DND-41 (cell line): ENCODE data around the gene PCDHGB6.
"Not testable (repeated sequence)": the region's sequence is repeated elsewhere in the genome, so short reads cannot be mapped to it uniquely, and the experiment has no call there.

Experiments used
- ATAC-seq: fragments of 200-7000 bp; cut with Tn5 transposase; 3 replicates; pipeline ENCODE4 v1.9.1; 2021; ENCODE audit warnings: low read depth; ENCODE audit not compliant: insufficient read depth
- DNase-seq: peaks from one replicate; pipeline ENCODE4 v3.0.0-alpha.2; 2020
- H2AFZ ChIP-seq: 2 replicates; pipeline ENCODE4 v1.6.0; 2012; ENCODE audit warnings: low read depth, low read length
- H3K27ac ChIP-seq: 2 replicates; pipeline ENCODE4 v1.5.1; 2012; ENCODE audit warnings: low read length, inconsistent platforms
- H3K27me3 ChIP-seq: fragments of 200-600 bp; sonication (generic); 2 replicates; pipeline ENCODE4 v1.6.0; 2012; ENCODE audit warnings: low read length, mild to moderate bottlenecking, inconsistent platforms; ENCODE audit not compliant: insufficient read depth, poor library complexity
- H3K36me3 ChIP-seq: 2 replicates; pipeline ENCODE4 v1.5.1; 2012; ENCODE audit warnings: low read length, inconsistent platforms; ENCODE audit not compliant: insufficient read depth
- H3K4me1 ChIP-seq: 2 replicates; pipeline ENCODE4 v1.5.1; 2012; ENCODE audit warnings: mild to moderate bottlenecking, low read length; ENCODE audit not compliant: insufficient read depth
- H3K4me2 ChIP-seq: 2 replicates; pipeline ENCODE4 v1.6.0; 2012; ENCODE audit warnings: mild to moderate bottlenecking, moderate library complexity, low read length, inconsistent platforms; ENCODE audit not compliant: insufficient read depth
- H3K4me3 ChIP-seq, 2 experiments: fragments of 200-600 bp in 1 of 2; shearing (Covaris generic) in 1 of 2; 2 replicates each; pipeline ENCODE4 v1.5.1; 2012 to 2016; ENCODE audit warnings: inconsistent platforms in 2 of 2, low read length in 2 of 2, mild to moderate bottlenecking in 2 of 2, low read depth in 1 of 2, moderate library complexity in 1 of 2
- H3K79me2 ChIP-seq: 2 replicates; pipeline ENCODE4 v1.6.0; 2012; ENCODE audit warnings: low read length, inconsistent platforms; ENCODE audit not compliant: insufficient read depth
- H3K9ac ChIP-seq: 2 replicates; pipeline ENCODE4 v1.6.0; 2012; ENCODE audit warnings: low read depth, mild to moderate bottlenecking, inconsistent platforms, low read length, moderate library complexity
- H3K9me3 ChIP-seq: 2 replicates; pipeline ENCODE4 v1.5.1; 2012; ENCODE audit warnings: low read length, moderate library complexity, mild to moderate bottlenecking, inconsistent platforms; ENCODE audit not compliant: insufficient read depth, severe bottlenecking
- H4K20me1 ChIP-seq: 2 replicates; pipeline ENCODE4 v1.6.0; 2012; ENCODE audit warnings: low read length; ENCODE audit not compliant: insufficient read depth
- EZH2 ChIP-seq: IDR thresholded peaks from 3 replicates; pipeline ENCODE4 v1.6.1; 2012; ENCODE audit warnings: borderline replicate concordance, low read depth, mild to moderate bottlenecking, moderate library complexity, low read length, inconsistent platforms; ENCODE audit not compliant: severe bottlenecking
- TF ChIP-seq, protein P1 (sequence below): IDR thresholded peaks from 2 replicates; pipeline ENCODE4 v1.5.1; 2012; ENCODE audit warnings: borderline replicate concordance, low read length, moderate library complexity, mild to moderate bottlenecking; ENCODE audit not compliant: poor library complexity, severe bottlenecking; ENCODE audit errors: extremely low read depth

PCDHGB6 gene

DNA sequence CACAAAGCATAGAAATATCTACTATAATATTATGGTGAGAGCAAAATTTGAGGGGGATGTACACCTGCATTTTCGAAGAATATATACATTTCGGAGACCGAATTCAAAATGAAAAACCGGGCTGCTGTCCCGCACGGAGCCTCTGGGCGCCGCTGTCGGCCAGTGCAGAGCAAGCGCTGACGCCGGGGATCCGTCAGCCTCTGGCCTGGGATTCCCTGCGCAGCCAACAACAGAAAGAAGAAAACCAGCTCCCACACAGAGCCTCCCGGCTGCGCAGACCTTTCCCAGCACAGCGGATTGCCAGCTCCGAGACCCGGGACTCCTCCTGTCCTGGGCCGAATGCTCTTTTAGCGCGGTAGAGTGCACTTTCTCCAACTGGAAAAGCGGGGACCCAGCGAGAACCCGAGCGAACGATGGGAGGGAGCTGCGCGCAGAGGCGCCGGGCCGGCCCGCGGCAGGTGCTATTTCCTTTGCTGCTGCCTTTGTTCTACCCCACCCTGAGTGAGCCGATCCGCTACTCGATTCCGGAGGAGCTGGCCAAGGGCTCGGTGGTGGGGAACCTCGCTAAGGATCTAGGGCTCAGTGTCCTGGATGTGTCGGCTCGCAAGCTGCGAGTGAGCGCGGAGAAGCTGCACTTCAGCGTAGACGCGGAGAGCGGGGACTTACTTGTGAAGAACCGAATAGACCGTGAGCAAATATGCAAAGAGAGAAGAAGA is at the start of gene PCDHGB6:
Gene PCDHGB6 (plus strand): TSS at position 232 of the 716 bp plus-strand sequence. CDS start 182 bp downstream, at position 414.
- not testable (repeated sequence) for H3K4me3 ChIP-seq, H3K27ac ChIP-seq, ATAC-seq, DNase-seq, H2AFZ ChIP-seq, H3K9ac ChIP-seq, H3K27me3 ChIP-seq, H3K4me2 ChIP-seq, H4K20me1 ChIP-seq, H3K79me2 ChIP-seq, H3K9me3 ChIP-seq, H3K36me3 ChIP-seq, H3K4me1 ChIP-seq

DNA sequence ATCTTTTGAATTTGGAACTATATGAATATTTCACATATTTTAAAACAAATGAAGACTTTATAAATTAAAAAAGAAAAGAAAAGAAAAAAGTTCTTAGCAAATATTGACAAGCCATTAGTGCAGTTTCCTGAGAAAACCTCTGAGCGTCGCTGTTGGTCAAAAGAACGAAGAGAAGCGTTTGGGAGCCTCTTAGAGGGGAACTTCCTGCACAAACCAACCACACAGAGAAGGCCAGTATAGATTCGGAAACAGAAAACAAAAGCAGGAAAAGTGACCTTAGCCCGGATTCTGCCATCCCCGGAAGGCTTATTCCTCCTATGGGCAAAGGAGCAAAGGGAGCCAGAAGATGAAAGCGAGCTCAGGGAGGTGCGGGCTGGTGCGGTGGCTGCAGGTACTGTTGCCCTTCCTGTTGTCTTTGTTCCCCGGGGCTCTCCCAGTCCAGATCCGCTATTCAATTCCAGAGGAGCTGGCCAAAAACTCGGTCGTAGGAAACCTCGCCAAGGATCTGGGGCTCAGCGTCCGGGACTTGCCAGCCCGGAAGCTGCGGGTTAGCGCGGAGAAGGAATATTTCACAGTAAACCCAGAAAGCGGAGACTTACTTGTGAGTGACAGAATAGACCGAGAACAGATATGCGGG is 47.9 kb upstream of the PCDHGB6 start, which contains the start of gene PCDHGB2:
Gene PCDHGB2 (plus strand): TSS at position 205 of the 637 bp plus-strand sequence. CDS start 142 bp downstream, at position 347.
- H4K20me1 ChIP-seq = no peaks in the 10 kb centered on the region
- TF ChIP-seq EZH2 = no peak
- TF ChIP-seq, protein P1, sequence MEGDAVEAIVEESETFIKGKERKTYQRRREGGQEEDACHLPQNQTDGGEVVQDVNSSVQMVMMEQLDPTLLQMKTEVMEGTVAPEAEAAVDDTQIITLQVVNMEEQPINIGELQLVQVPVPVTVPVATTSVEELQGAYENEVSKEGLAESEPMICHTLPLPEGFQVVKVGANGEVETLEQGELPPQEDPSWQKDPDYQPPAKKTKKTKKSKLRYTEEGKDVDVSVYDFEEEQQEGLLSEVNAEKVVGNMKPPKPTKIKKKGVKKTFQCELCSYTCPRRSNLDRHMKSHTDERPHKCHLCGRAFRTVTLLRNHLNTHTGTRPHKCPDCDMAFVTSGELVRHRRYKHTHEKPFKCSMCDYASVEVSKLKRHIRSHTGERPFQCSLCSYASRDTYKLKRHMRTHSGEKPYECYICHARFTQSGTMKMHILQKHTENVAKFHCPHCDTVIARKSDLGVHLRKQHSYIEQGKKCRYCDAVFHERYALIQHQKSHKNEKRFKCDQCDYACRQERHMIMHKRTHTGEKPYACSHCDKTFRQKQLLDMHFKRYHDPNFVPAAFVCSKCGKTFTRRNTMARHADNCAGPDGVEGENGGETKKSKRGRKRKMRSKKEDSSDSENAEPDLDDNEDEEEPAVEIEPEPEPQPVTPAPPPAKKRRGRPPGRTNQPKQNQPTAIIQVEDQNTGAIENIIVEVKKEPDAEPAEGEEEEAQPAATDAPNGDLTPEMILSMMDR = peak; percentile 63
- H3K79me2 ChIP-seq = no peaks in the 10 kb centered on the region
- H2AFZ ChIP-seq = peak within 1 kb of the TSS; percentile 53
- peak within 1 kb of the TSS in 1 of 2 experiments; percentile 30; a peak in 1 of 4 replicates for H3K4me3 ChIP-seq
- no peaks in the 10 kb centered on the region for H3K27me3 ChIP-seq
- no peak within 1 kb of the TSS for H3K9ac ChIP-seq
- H3K4me2 ChIP-seq = peak within 1 kb of the TSS; percentile 33; the same call in 1 of the 2 replicates
- H3K27ac ChIP-seq = no peak within 1 kb of the TSS
- DNase-seq (peak; percentile 37), ATAC-seq (peak; percentile 74)
- no peaks in the 10 kb centered on the region for H3K9me3 ChIP-seq
- peaks cover 3% of the 10 kb centered on the region; the same call in 1 of the 2 replicates for H3K4me1 ChIP-seq
- no peaks in the 10 kb centered on the region for H3K36me3 ChIP-seq

DNA sequence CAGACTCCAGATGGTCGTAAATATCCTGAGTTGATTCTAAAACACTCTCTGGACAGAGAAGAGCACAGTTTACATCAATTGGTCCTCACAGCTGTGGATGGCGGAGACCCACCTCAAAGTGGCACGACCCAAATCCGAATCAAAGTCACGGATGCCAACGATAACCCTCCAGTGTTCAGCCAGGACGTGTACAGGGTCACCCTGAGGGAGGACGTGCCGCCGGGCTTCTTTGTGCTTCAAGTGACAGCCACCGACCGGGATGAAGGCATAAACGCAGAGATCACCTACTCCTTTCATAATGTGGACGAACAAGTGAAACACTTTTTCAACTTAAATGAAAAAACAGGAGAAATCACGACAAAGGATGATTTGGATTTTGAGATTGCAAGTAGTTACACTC is 47.1 kb upstream of the PCDHGB6 start:
- Histone ChIP-seq H3K9ac (no peak overlapping the region), H3K4me2 (no peak overlapping the region), H3K36me3 (no peaks in the 10 kb centered on the region), H3K79me2 (no peaks in the 10 kb centered on the region), H3K27me3 (no peaks in the 10 kb centered on the region), H3K4me1 (peaks cover 3% of the 10 kb centered on the region; the same call in 1 of the 2 replicates), H3K27ac (no peak overlapping the region), H2AFZ (no peak overlapping the region), H4K20me1 (no peaks in the 10 kb centered on the region), H3K9me3 (no peaks in the 10 kb centered on the region), H3K4me3 (no peak overlapping the region)
- no peak for DNase-seq
- no peak for ATAC-seq
- TF ChIP-seq EZH2 = no peak
- TF ChIP-seq, protein P1 = no peak

DNA sequence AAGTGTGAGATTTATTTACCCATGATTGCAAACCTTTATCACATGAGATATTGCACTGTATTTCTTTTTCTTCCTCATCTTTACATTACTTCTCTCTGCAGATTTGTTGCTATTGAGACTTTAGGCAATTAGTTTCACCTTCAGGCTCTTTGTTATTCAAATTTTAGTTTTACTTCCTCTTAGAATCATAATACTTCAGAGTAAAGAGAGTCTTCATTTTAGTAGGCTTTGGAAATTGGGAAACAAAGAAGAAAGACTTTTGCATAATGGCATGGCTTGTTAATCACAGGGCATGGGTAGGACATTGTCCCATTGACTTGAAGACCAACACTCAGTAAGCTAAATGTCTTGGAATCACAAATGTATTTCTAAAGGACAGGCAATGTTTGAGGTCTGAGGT is 45.1 kb upstream of the PCDHGB6 start:
- Histone ChIP-seq H4K20me1 (no peaks in the 10 kb centered on the region), H3K4me3 (no peak overlapping the region), H3K27ac (no peak overlapping the region), H3K27me3 (no peaks in the 10 kb centered on the region), H2AFZ (no peak overlapping the region), H3K9me3 (no peaks in the 10 kb centered on the region), H3K79me2 (no peaks in the 10 kb centered on the region), H3K4me2 (no peak overlapping the region), H3K36me3 (no peaks in the 10 kb centered on the region), H3K9ac (no peak overlapping the region), H3K4me1 (peaks cover 3% of the 10 kb centered on the region; the same call in 1 of the 2 replicates)
- no peak for DNase-seq
- TF ChIP-seq, protein P1 = no peak
- TF ChIP-seq EZH2 = no peak
- no peak for ATAC-seq
